H1 (cell line): Measurements from ENCODE around the gene NTMT1. TPM values are rescaled to one million over a fixed set of nuclear protein-coding genes. Genes with fewer than 3 reads are reported as not detected.

Experiments used
- CTCF ChIA-PET: fragments of 300-600 bp; sonication (Branson Sonifier 250); formaldehyde crosslinking; loops from one replicate; lab custom pipeline; 2021; ENCODE audit not compliant: partially characterized antibody; lab: Charles Lee
- POLR2A ChIA-PET: fragments of 300-600 bp; sonication (Branson Sonifier 250); formaldehyde crosslinking; loops from one replicate; lab custom pipeline; 2021; ENCODE audit warnings: inconsistent platforms; ENCODE audit not compliant: partially characterized antibody; lab: Charles Lee
- DNase-seq, 2 experiments: peaks; one replicate each; pipeline versions ENCODE4 v3.0.0 to v3.0.0-alpha.2; 2010 to 2022; ENCODE audit warnings: low spot score in 2 of 2, low read depth in 1 of 2, mixed read lengths in 1 of 2
- FAIRE-seq: peaks from 2 replicates; lab custom pipeline; 2011; peaks lifted over from hg19 to GRCh38; lab: Jason Lieb, UNC
- H2AFZ ChIP-seq: 2 replicates; pipeline ENCODE4 v1.8.1; 2012; ENCODE audit warnings: low read length, inconsistent platforms
- H2AK5ac ChIP-seq: 2 replicates; pipeline ENCODE4 v1.6.1; 2013; ENCODE audit warnings: low read depth, low read length
- H2BK120ac ChIP-seq: replicated peaks from 2 replicates; pipeline ENCODE3; 2013; ENCODE audit warnings: low read depth, low read length, inconsistent platforms
- H2BK12ac ChIP-seq: 2 replicates; pipeline ENCODE4 v1.6.1; 2013; ENCODE audit warnings: low read depth, low read length
- H2BK15ac ChIP-seq: 2 replicates; pipeline ENCODE4 v1.6.1; 2013; ENCODE audit warnings: low read length
- H2BK20ac ChIP-seq: 2 replicates; pipeline ENCODE4 v1.6.1; 2013; ENCODE audit warnings: low read length
- H2BK5ac ChIP-seq: 2 replicates; pipeline ENCODE4 v1.6.1; 2013; ENCODE audit warnings: low read depth, low read length
- H3K14ac ChIP-seq: 2 replicates; pipeline ENCODE4 v1.6.1; 2013; ENCODE audit warnings: inconsistent platforms; ENCODE audit not compliant: insufficient read length
- H3K18ac ChIP-seq: 2 replicates; pipeline ENCODE4 v1.6.1; 2013; ENCODE audit warnings: low read length; ENCODE audit errors: extremely low read depth
- H3K23ac ChIP-seq: 2 replicates; pipeline ENCODE4 v1.6.1; 2013; ENCODE audit warnings: inconsistent platforms; ENCODE audit not compliant: insufficient read length
- H3K23me2 ChIP-seq: 2 replicates; pipeline ENCODE4 v1.6.1; 2013; ENCODE audit warnings: low read depth, low read length
- H3K27ac ChIP-seq: 2 replicates; pipeline ENCODE4 v1.6.1; 2011; ENCODE audit warnings: low read depth, low read length, inconsistent platforms
- H3K27me3 ChIP-seq, 4 experiments: replicated peaks in 1 of 4; 1 replicate in 1 of 4; 2 replicates in 3 of 4; pipeline versions ENCODE4 v1.6.1 to v1.8.1; 2011 to 2013; ENCODE audit warnings: low read length in 3 of 4, mild to moderate bottlenecking in 3 of 4, inconsistent platforms in 2 of 4, mixed read lengths in 2 of 4, moderate library complexity in 1 of 4; ENCODE audit not compliant: control insufficient read depth in 3 of 4, insufficient read depth in 3 of 4; ENCODE audit errors: extremely low read depth in 1 of 4
- H3K36me3 ChIP-seq, 4 experiments: 2 replicates each; pipeline versions ENCODE4 v1.6.1 to v1.8.1; 2011 to 2013; ENCODE audit warnings: mild to moderate bottlenecking in 4 of 4, low read length in 3 of 4, moderate library complexity in 2 of 4, control low read depth in 1 of 4, inconsistent platforms in 1 of 4; ENCODE audit not compliant: insufficient read depth in 4 of 4, control insufficient read depth in 2 of 4
- H3K4ac ChIP-seq: replicated peaks from 2 replicates; pipeline ENCODE3; 2013; ENCODE audit warnings: low read length, low read depth, mixed read lengths, inconsistent platforms; ENCODE audit not compliant: insufficient read length
- H3K4me1 ChIP-seq, 4 experiments: replicated peaks in 1 of 4; 1 replicate in 1 of 4; 2 replicates in 3 of 4; pipeline versions ENCODE4 v1.6.1 to v1.8.1; 2011 to 2013; ENCODE audit warnings: low read length in 3 of 4, inconsistent platforms in 2 of 4, mixed read lengths in 1 of 4; ENCODE audit not compliant: insufficient read depth in 4 of 4, control insufficient read depth in 3 of 4
- H3K4me2 ChIP-seq, 2 experiments: 2 replicates each; pipeline versions ENCODE4 v1.6.1 to v1.8.1; 2011 to 2013; ENCODE audit warnings: low read depth in 2 of 2, low read length in 2 of 2, control low read depth in 1 of 2, inconsistent platforms in 1 of 2, mild to moderate bottlenecking in 1 of 2; ENCODE audit not compliant: insufficient read depth in 1 of 2
- H3K4me3 ChIP-seq, 4 experiments: fragments of 200-600, 300-600 bp in 1 of 4; sonication (generic), shearing (Covaris generic), sonication (Bioruptor Twin) in 1 of 4; 2 replicates each; pipeline versions ENCODE4 v1.5.1 to v1.8.1; 2011 to 2016; ENCODE audit warnings: low read length in 4 of 4, low read depth in 3 of 4, control low read depth in 2 of 4, inconsistent platforms in 2 of 4, mild to moderate bottlenecking in 2 of 4, mixed read lengths in 1 of 4, moderate library complexity in 1 of 4; ENCODE audit not compliant: insufficient read depth in 2 of 4; ENCODE audit errors: extremely low read depth in 1 of 4
- H3K56ac ChIP-seq: replicated peaks from 2 replicates; pipeline ENCODE3; 2013; ENCODE audit warnings: low read depth, mild to moderate bottlenecking, mixed read lengths, low read length, inconsistent platforms; ENCODE audit not compliant: insufficient read length
- H3K79me1 ChIP-seq: 2 replicates; pipeline ENCODE4 v1.6.1; 2013; ENCODE audit warnings: low read depth, low read length, control low read depth
- H3K79me2 ChIP-seq, 2 experiments: 2 replicates each; pipeline versions ENCODE4 v1.6.1 to v1.8.1; 2012 to 2013; ENCODE audit warnings: low read length in 2 of 2, mild to moderate bottlenecking in 2 of 2, inconsistent platforms in 1 of 2; ENCODE audit not compliant: insufficient read depth in 2 of 2, control insufficient read depth in 1 of 2
- H3K9ac ChIP-seq, 4 experiments: replicated peaks in 1 of 4; 1 replicate in 1 of 4; 2 replicates in 3 of 4; pipeline versions ENCODE4 v1.6.1 to v1.8.1; 2011 to 2013; ENCODE audit warnings: low read depth in 3 of 4, low read length in 3 of 4, control low read depth in 2 of 4, mild to moderate bottlenecking in 2 of 4, moderate library complexity in 2 of 4, inconsistent platforms in 1 of 4; ENCODE audit errors: extremely low read depth in 1 of 4
- H3K9me3 ChIP-seq, 2 experiments: 2 replicates each; pipeline versions ENCODE4 v1.6.1 to v1.8.1; 2012 to 2013; ENCODE audit warnings: mild to moderate bottlenecking in 2 of 2, moderate library complexity in 2 of 2, control low read depth in 1 of 2, inconsistent platforms in 1 of 2, low read depth in 1 of 2, low read length in 1 of 2, mixed read lengths in 1 of 2; ENCODE audit not compliant: insufficient read depth in 2 of 2
- H4K20me1 ChIP-seq, 2 experiments: replicated peaks in 1 of 2; 2 replicates each; pipeline versions ENCODE3 to v1.8.1; 2011 to 2013; ENCODE audit warnings: inconsistent platforms in 2 of 2, low read length in 2 of 2, mild to moderate bottlenecking in 1 of 2; ENCODE audit not compliant: insufficient read depth in 2 of 2, control insufficient read depth in 1 of 2
- H4K5ac ChIP-seq: 2 replicates; pipeline ENCODE4 v1.6.1; 2013; ENCODE audit warnings: low read length, low read depth, mixed read lengths, inconsistent platforms; ENCODE audit not compliant: insufficient read length
- H4K8ac ChIP-seq: 2 replicates; pipeline ENCODE4 v1.8.0; 2013; ENCODE audit warnings: mild to moderate bottlenecking, moderate library complexity, low read length, inconsistent platforms; ENCODE audit not compliant: insufficient read depth; ENCODE audit errors: extremely low read depth
- H4K91ac ChIP-seq: replicated peaks from 2 replicates; pipeline ENCODE3; 2013; ENCODE audit warnings: low read length, mixed read lengths, inconsistent platforms; ENCODE audit not compliant: insufficient read length
- EZH2 ChIP-seq: fragments of 200-600 bp; sonication (generic); IDR thresholded peaks from 2 replicates; pipeline ENCODE4 v1.7.1; 2012; ENCODE audit warnings: low read depth, mild to moderate bottlenecking, moderate library complexity, low read length, inconsistent platforms; ENCODE audit not compliant: severe bottlenecking
- KDM5A ChIP-seq: fragments of 200-600 bp; IDR thresholded peaks from 2 replicates; pipeline ENCODE4 v1.7.1; 2012; ENCODE audit warnings: mild to moderate bottlenecking, low read length, inconsistent platforms, mixed read lengths
- SUZ12 ChIP-seq: fragments of 200-600 bp; sonication (generic); IDR thresholded peaks from 2 replicates; pipeline ENCODE4 v1.6.1; 2012; ENCODE audit warnings: mild to moderate bottlenecking, inconsistent platforms, low read length, moderate library complexity, mixed read lengths
- WGBS, 2 experiments: shearing (Covaris generic) in 1 of 2; methylation state at CpG; one replicate each; pipeline versions ENCODE4 v1.1.6 to v1.1.7; 2013 to 2015; ENCODE audit warnings: low lambda C conversion rate in 2 of 2, mixed read lengths in 2 of 2, inconsistent platforms in 1 of 2, low coverage in 1 of 2, missing lambda C conversion rate in 1 of 2; ENCODE audit not compliant: insufficient replicate concordance in 2 of 2, insufficient coverage in 1 of 2, insufficient read length in 1 of 2; ENCODE audit errors: extremely low coverage in 1 of 2, missing lambda C conversion rate in 1 of 2; 5-methylcytosine and 5-hydroxymethylcytosine counted together
- polyA plus RNA-seq, 7 experiments: library from polyadenylated mRNA; depleted of rRNA in 3 of 7; stranded (reverse) in 5 of 7; unstranded in 2 of 7; fragments of >200 nt in 5 of 7; fragments of 200-250 nt in 2 of 7; gene quantifications; 1 replicate in 5 of 7; 2 replicates in 1 of 7; 4 replicates in 1 of 7; pipeline versions ENCODE4 v1.2.1 to v1.2.3, GENCODE V29; 2011 to 2013; ENCODE audit warnings: missing spikeins in 2 of 7, mixed read lengths in 2 of 7
- total RNA-seq: library from RNA; stranded (reverse); fragmentation: NEBNext Ultra II Directional; extraction: Animal tissue kit (Norgen Biotek cat#: 25700); gene quantifications from 2 replicates; pipeline ENCODE4 v1.2.1, GENCODE V29; 2021
- TF ChIP-seq, protein P1 (sequence below): IDR thresholded peaks from 2 replicates; pipeline ENCODE4 v1.6.1; 2012; ENCODE audit warnings: low read length, inconsistent platforms

Gene NTMT1
- total and polyA plus RNA-seq, 2 of the 8 experiments (the other 6 are each of a cell fraction or from before 2014, with no cell fraction given): 66.8 to 70.2 TPM

DNA sequence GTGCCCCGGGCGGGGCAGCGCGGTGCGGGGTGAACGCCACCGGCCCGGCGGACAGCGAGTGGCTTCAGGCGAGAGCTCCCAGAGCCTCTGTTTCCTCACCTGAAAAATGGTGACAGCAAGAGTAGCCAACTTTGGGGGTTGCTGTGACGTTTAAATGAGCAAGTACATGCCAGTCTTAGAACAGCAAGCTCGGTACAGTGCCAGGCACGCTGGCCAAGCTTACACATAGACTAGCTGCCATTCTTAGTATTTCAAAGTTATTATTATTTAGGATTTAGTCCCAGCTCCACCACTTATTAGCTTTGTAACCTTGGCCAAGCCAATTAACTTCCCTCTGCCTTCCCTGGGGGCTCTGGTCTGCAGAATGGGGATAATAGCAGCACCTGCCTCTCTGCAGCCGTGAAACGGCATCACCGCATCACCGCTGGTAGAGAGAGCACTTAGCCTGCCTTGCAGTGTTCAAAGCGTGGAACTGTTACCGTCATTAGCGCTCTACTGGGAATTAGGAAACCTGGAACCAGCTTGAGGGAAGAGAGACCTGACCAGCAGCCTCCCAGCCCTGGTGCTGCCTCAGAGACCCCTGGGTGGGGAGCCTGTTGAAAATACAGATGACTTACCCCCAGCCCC lies 5.2 kb upstream of the NTMT1 start, which contains the start of gene C9orf50:
C9orf50 (minus strand) TSS at position 433 of the 627 bp plus-strand sequence. CDS start 527 bp downstream, outside the sequence.
- H3K14ac ChIP-seq: peak within 1 kb of the TSS; percentile 70
- no peak for DNase-seq

More for the DNA sequence above, 5.2 kb upstream of the NTMT1 start, which contains the start of gene C9orf50:
- Histone ChIP-seq H2BK12ac (no peak within 1 kb of the TSS), H4K5ac (no peak within 1 kb of the TSS), H3K4me3 (peak within 1 kb of the TSS; percentile 34 to 63 (median 40)), H3K36me3 (no peaks in the 10 kb centered on the region), H3K4me1 (peaks cover 0 to 7% (median 3%) of the 10 kb centered on the region in 4 experiments; a peak in 5 of 7 replicates), H3K9ac (peak within 1 kb of the TSS in 1 of 4 experiments; percentile 64; a peak in 1 of 7 replicates), H3K4me2 (peak within 1 kb of the TSS; percentile 72 to 76), H3K4ac (no peak within 1 kb of the TSS), H4K20me1 (peaks cover 1 to 2% of the 10 kb centered on the region in 2 experiments), H2BK5ac (no peak within 1 kb of the TSS), H2BK20ac (no peak within 1 kb of the TSS), H3K27me3 (peaks cover 18 to 36% (median 30%) of the 10 kb centered on the region in 4 experiments), H3K27ac (no peak within 1 kb of the TSS), H2AFZ (peak within 1 kb of the TSS; percentile 42; the same call in 1 of the 2 replicates), H2BK120ac (no peak within 1 kb of the TSS), H3K23ac (no peak within 1 kb of the TSS), H3K23me2 (peaks cover 12% of the 10 kb centered on the region; the same call in 1 of the 2 replicates), H2AK5ac (no peak within 1 kb of the TSS), H2BK15ac (0 out of 2 replicates have a peak within 1 kb of the TSS, but pooled peaks have one; percentile 61), H4K91ac (no peak within 1 kb of the TSS), H3K79me2 (no peaks in the 10 kb centered on the region), H3K9me3 (no peaks in the 10 kb centered on the region), H3K56ac (no peak within 1 kb of the TSS), H3K18ac (peak within 1 kb of the TSS; percentile 60), H4K8ac (peak within 1 kb of the TSS; percentile 16; the same call in 1 of the 2 replicates), H3K79me1 (no peaks in the 10 kb centered on the region)
- ChIA-PET POLR2A (interaction anchor here (0.8 to 1.7 kb wide), 6 partner anchors 10 to 920 kb away, joined by 3 to 5 read pairs (median 3); partner anchors contain the start of gene IER5L), CTCF (interaction anchor here (0.8 to 8.1 kb wide), 15 partner anchors 7 to 490 kb away, joined by 3 to 104 read pairs (median 6); partner anchors contain the start of gene IER5L)
- WGBS, 2 experiments: 32% methylated on average over 21 of the region's 21 CpGs; no CpG with 5 or more reads in 1 of the 2 experiments
- TF ChIP-seq KDM5A (no peak), EZH2 (peak; percentile 51), SUZ12 (peak; percentile 62; the same call in 1 of the 2 replicates)
- TF ChIP-seq, protein P1, sequence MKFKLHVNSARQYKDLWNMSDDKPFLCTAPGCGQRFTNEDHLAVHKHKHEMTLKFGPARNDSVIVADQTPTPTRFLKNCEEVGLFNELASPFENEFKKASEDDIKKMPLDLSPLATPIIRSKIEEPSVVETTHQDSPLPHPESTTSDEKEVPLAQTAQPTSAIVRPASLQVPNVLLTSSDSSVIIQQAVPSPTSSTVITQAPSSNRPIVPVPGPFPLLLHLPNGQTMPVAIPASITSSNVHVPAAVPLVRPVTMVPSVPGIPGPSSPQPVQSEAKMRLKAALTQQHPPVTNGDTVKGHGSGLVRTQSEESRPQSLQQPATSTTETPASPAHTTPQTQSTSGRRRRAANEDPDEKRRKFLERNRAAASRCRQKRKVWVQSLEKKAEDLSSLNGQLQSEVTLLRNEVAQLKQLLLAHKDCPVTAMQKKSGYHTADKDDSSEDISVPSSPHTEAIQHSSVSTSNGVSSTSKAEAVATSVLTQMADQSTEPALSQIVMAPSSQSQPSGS: no peak
- FAIRE-seq: no peak
